Common myeloid progenitor, CD34-positive (primary cell): Measurements from ENCODE around the gene SLC2A6.
"Not testable (repeated sequence)": the region's sequence is repeated elsewhere in the genome, so short reads cannot be mapped to it uniquely, and the experiment has no call there.

Source experiments
- CTCF ChIA-PET: fragments of 350-600 bp; sonication (Branson Sonifier 250); formaldehyde crosslinking; loops from one replicate; lab custom pipeline; 2021; ENCODE audit warnings: antibody characterized with exemption; lab: Charles Lee
- POLR2A ChIA-PET: fragments of 350-600 bp; sonication (Branson Sonifier 250); formaldehyde crosslinking; loops from one replicate; lab custom pipeline; 2021; ENCODE audit warnings: antibody characterized with exemption; lab: Charles Lee
- DNase-seq, 3 donors: peaks; one replicate each; pipeline versions ENCODE4 v3.0.0 to v3.0.0-alpha.2; 2013
- H3K27ac ChIP-seq, 2 experiments: 1 replicate in 1 of 2; 2 replicates in 1 of 2; pipeline ENCODE4 v1.7.0; 2013; ENCODE audit warnings: inconsistent platforms in 2 of 2, low read length in 2 of 2, mild to moderate bottlenecking in 2 of 2, low read depth in 1 of 2, moderate library complexity in 1 of 2; ENCODE audit not compliant: severe bottlenecking in 2 of 2, insufficient read depth in 1 of 2, poor library complexity in 1 of 2
- H3K27me3 ChIP-seq, 5 experiments: replicated peaks in 2 of 5; 1 replicate in 3 of 5; 2 replicates in 2 of 5; pipeline versions ENCODE4 v1.6.1 to v1.7.0; 2013; ENCODE audit warnings: low read length in 4 of 5, mild to moderate bottlenecking in 2 of 5, moderate library complexity in 2 of 5, inconsistent platforms in 1 of 5; ENCODE audit not compliant: insufficient read depth in 5 of 5, control insufficient read depth in 4 of 5
- H3K36me3 ChIP-seq, 4 experiments: 1 replicate in 2 of 4; 2 replicates in 2 of 4; pipeline versions ENCODE4 v1.6.1 to v1.7.0; 2013; ENCODE audit warnings: low read length in 3 of 4, control low read depth in 1 of 4, mild to moderate bottlenecking in 1 of 4; ENCODE audit not compliant: control insufficient read depth in 4 of 4, insufficient read depth in 4 of 4
- H3K4me1 ChIP-seq, 4 experiments: 1 replicate in 3 of 4; 2 replicates in 1 of 4; pipeline versions ENCODE4 v1.6.1 to v1.7.1; 2013; ENCODE audit warnings: low read length in 3 of 4, mild to moderate bottlenecking in 3 of 4, control low read depth in 1 of 4, inconsistent platforms in 1 of 4, moderate library complexity in 1 of 4; ENCODE audit not compliant: control insufficient read depth in 4 of 4, insufficient read depth in 4 of 4; ENCODE audit errors: control extremely low read depth in 1 of 4
- H3K4me3 ChIP-seq, 7 experiments: 1 replicate in 4 of 7; 2 replicates in 3 of 7; pipeline versions ENCODE4 v1.5.1 to v1.7.0; 2013; ENCODE audit warnings: mild to moderate bottlenecking in 7 of 7, low read length in 6 of 7, moderate library complexity in 6 of 7, inconsistent platforms in 2 of 7, low read depth in 2 of 7, control low read depth in 1 of 7; ENCODE audit not compliant: insufficient read depth in 4 of 7, control insufficient read depth in 1 of 7; ENCODE audit errors: extremely low read depth in 1 of 7
- H3K9me3 ChIP-seq, 5 experiments: 1 replicate in 4 of 5; 2 replicates in 1 of 5; pipeline versions ENCODE4 v1.6.1 to v1.7.1; 2013; ENCODE audit warnings: low read length in 4 of 5, mild to moderate bottlenecking in 2 of 5, inconsistent platforms in 1 of 5, low read depth in 1 of 5, moderate library complexity in 1 of 5; ENCODE audit not compliant: control insufficient read depth in 4 of 5, insufficient read depth in 2 of 5; ENCODE audit errors: control extremely low read depth in 1 of 5
- WGBS: methylation state at CpG from one replicate; pipeline ENCODE4 v1.1.5; 2013; ENCODE audit not compliant: insufficient coverage; 5-methylcytosine and 5-hydroxymethylcytosine counted together

SLC2A6 gene

GRCh38 chr9:133454325-133454724 lies 24.6 kb downstream of the SLC2A6 start:
- WGBS: 96% methylated on average over 18 of the region's 19 CpGs
- H3K27ac ChIP-seq: no peak overlapping the region
- H3K9me3 ChIP-seq: no peaks in the 10 kb centered on the region
- H3K4me1 ChIP-seq: peaks cover 3 to 11% (median 9%) of the 10 kb centered on the region in 4 experiments
- POLR2A ChIA-PET: interaction anchor here (1.0 kb wide), 1 partner anchor 216 kb away, joined by 3 read pairs; no protein-coding TSS in a partner anchor
- H3K4me3 ChIP-seq: no peak overlapping the region
- H3K36me3 ChIP-seq: no peaks in the 10 kb centered on the region
- no peaks in the 10 kb centered on the region for H3K27me3 ChIP-seq
- no peak for DNase-seq
- CTCF ChIA-PET: interaction anchor here (1.0 to 2.7 kb wide), 5 partner anchors 9 to 267 kb away, joined by 3 to 11 read pairs (median 4); no protein-coding TSS in a partner anchor

GRCh38 chr9:133453651-133454050 lies 25.2 kb downstream of the SLC2A6 start:
- no peak for DNase-seq
- ChIA-PET CTCF (interaction anchor here (0.8 to 1.6 kb wide), 2 partner anchors 9 to 21 kb away, joined by 3 read pairs; no protein-coding TSS in a partner anchor), POLR2A (interaction anchor here (1.0 kb wide), 1 partner anchor 215 kb away, joined by 3 read pairs; no protein-coding TSS in a partner anchor)
- Histone ChIP-seq H3K27ac (no peak overlapping the region), H3K36me3 (no peaks in the 10 kb centered on the region), H3K4me3 (no peak overlapping the region), H3K27me3 (peaks cover 0 to 1% (median 0%) of the 10 kb centered on the region in 5 experiments), H3K9me3 (no peaks in the 10 kb centered on the region), H3K4me1 (peaks cover 0 to 4% (median 2%) of the 10 kb centered on the region in 4 experiments)
- 94% methylated on average over 7 of the region's 11 CpGs for WGBS

GRCh38 chr9:133452562-133452961 lies 26.3 kb downstream of the SLC2A6 start:
- H3K4me1 ChIP-seq: peaks cover 0 to 3% (median 0%) of the 10 kb centered on the region in 4 experiments
- 96% methylated on average over 7 of the region's 7 CpGs for WGBS
- ChIA-PET CTCF (no interaction called here), POLR2A (no interaction called here)
- H3K9me3 ChIP-seq: no peaks in the 10 kb centered on the region
- H3K27me3 ChIP-seq: peaks cover 0 to 1% (median 0%) of the 10 kb centered on the region in 5 experiments
- no peak overlapping the region for H3K27ac ChIP-seq
- H3K36me3 ChIP-seq: no peaks in the 10 kb centered on the region
- DNase-seq: no peak
- H3K4me3 ChIP-seq: no peak overlapping the region

GRCh38 chr9:133451865-133452264 lies 27.0 kb downstream of the SLC2A6 start:
- CTCF ChIA-PET: interaction anchor here (1.4 kb wide), 1 partner anchor 19 kb away, joined by 3 read pairs; no protein-coding TSS in a partner anchor
- WGBS: 100% methylated on average over 5 of the region's 5 CpGs
- POLR2A ChIA-PET, H3K4me3 ChIP-seq, H3K9me3 ChIP-seq, H3K27ac ChIP-seq, H3K4me1 ChIP-seq, H3K27me3 ChIP-seq, H3K36me3 ChIP-seq: not testable (repeated sequence)
- DNase-seq: peak in 2 of 3 donors; percentile 31 to 45

GRCh38 chr9:133449760-133450159 lies 29.1 kb downstream of the SLC2A6 start:
- H3K27me3 ChIP-seq: peaks cover 0 to 1% (median 0%) of the 10 kb centered on the region in 5 experiments
- 97% methylated on average over 11 of the region's 12 CpGs for WGBS
- DNase-seq: no peak
- no peak overlapping the region for H3K27ac ChIP-seq
- no peak overlapping the region for H3K4me3 ChIP-seq
- H3K36me3 ChIP-seq: no peaks in the 10 kb centered on the region
- CTCF ChIA-PET: no interaction called here
- peaks cover 0 to 3% (median 0%) of the 10 kb centered on the region in 4 experiments for H3K4me1 ChIP-seq
- POLR2A ChIA-PET: no interaction called here
- no peaks in the 10 kb centered on the region for H3K9me3 ChIP-seq

- POLR2A ChIA-PET: no interaction called here
- DNase-seq: no peak
- Histone ChIP-seq H3K9me3 (no peaks in the 10 kb centered on the region), H3K4me1 (no peaks in the 10 kb centered on the region), H3K36me3 (no peaks in the 10 kb centered on the region), H3K4me3 (no peak overlapping the region), H3K27me3 (peaks cover 0 to 1% (median 0%) of the 10 kb centered on the region in 5 experiments), H3K27ac (no peak overlapping the region)
- CTCF ChIA-PET: interaction anchor here (0.6 kb wide), 1 partner anchor 38 kb away, joined by 3 read pairs; no protein-coding TSS in a partner anchor
- WGBS: 86% methylated on average over 10 of the region's 13 CpGs
Observed at GRCh38 chr9:133448487-133448972, 30.4 kb downstream of the SLC2A6 start.

- no peak for DNase-seq
- H3K4me3 ChIP-seq: no peak overlapping the region
- H3K36me3 ChIP-seq: no peaks in the 10 kb centered on the region
- no peaks in the 10 kb centered on the region for H3K4me1 ChIP-seq
- H3K27me3 ChIP-seq: peaks cover 0 to 1% (median 0%) of the 10 kb centered on the region in 5 experiments
- no peaks in the 10 kb centered on the region for H3K9me3 ChIP-seq
- ChIA-PET CTCF (interaction anchor here (1.3 kb wide), 1 partner anchor 9 kb away, joined by 4 read pairs; no protein-coding TSS in a partner anchor), POLR2A (no interaction called here)
- WGBS: 90% methylated on average over 21 of the region's 23 CpGs
- H3K27ac ChIP-seq: no peak overlapping the region
Observed at GRCh38 chr9:133445293-133445969, 33.5 kb downstream of the SLC2A6 start.
